Aorta (tissue), 5 donors: ENCODE data around the gene APCDD1. TPM values are rescaled to one million over a fixed set of nuclear protein-coding genes. Genes with fewer than 3 reads are reported as not detected.
"Not testable (repeated sequence)": the region's sequence is repeated elsewhere in the genome, so short reads cannot be mapped to it uniquely, and the experiment has no call there.

Experiments
- ATAC-seq: fragments of 200-7000 bp; cut with Tn5 transposase; one replicate; pipeline ENCODE4 v1.9.1; 2022; ENCODE audit warnings: moderate library complexity; ENCODE audit not compliant: low FRiP score
- DNase-seq, 2 donors: peaks; one replicate each; pipeline ENCODE4 v3.0.0-alpha.2; 2020
- H3K27ac ChIP-seq, 2 donors: one replicate each; pipeline ENCODE4 v1.5.1; 2013; ENCODE audit warnings: low read length in 2 of 2, mild to moderate bottlenecking in 2 of 2, moderate library complexity in 2 of 2, control low read depth in 1 of 2, inconsistent platforms in 1 of 2, low read depth in 1 of 2
- H3K27me3 ChIP-seq, 2 donors: one replicate each; pipeline ENCODE4 v1.6.1; 2013; ENCODE audit warnings: control low read depth in 1 of 2, low read length in 1 of 2, mild to moderate bottlenecking in 1 of 2, moderate library complexity in 1 of 2; ENCODE audit not compliant: insufficient read depth in 2 of 2, control insufficient read depth in 1 of 2
- H3K36me3 ChIP-seq, 2 donors: one replicate each; pipeline ENCODE4 v1.6.1; 2013; ENCODE audit warnings: control low read depth in 1 of 2, low read length in 1 of 2, mild to moderate bottlenecking in 1 of 2; ENCODE audit not compliant: insufficient read depth in 2 of 2, control insufficient read depth in 1 of 2
- H3K4me1 ChIP-seq, 2 donors: one replicate each; pipeline ENCODE4 v1.6.1; 2013; ENCODE audit warnings: low read length in 2 of 2, control low read depth in 1 of 2, mild to moderate bottlenecking in 1 of 2, moderate library complexity in 1 of 2; ENCODE audit not compliant: insufficient read depth in 2 of 2, control insufficient read depth in 1 of 2
- H3K4me3 ChIP-seq, 2 donors: one replicate each; pipeline ENCODE4 v1.5.1; 2013; ENCODE audit warnings: low read length in 2 of 2, control low read depth in 1 of 2, mild to moderate bottlenecking in 1 of 2
- H3K9me3 ChIP-seq: one replicate; pipeline ENCODE4 v1.6.1; 2013; ENCODE audit warnings: mild to moderate bottlenecking, low read length; ENCODE audit not compliant: control insufficient read depth
- WGBS, 2 donors: extraction: QIAGEN DNeasy Blood & Tissue Kit; methylation state at CpG; one replicate each; pipeline ENCODE4 v1.1.7; 2013; 5-methylcytosine and 5-hydroxymethylcytosine counted together
- intact Hi-C, 2 donors: fragments of 100-400 bp; cut with DNase I; formaldehyde crosslinking; loops; one replicate each; pipeline versions ENCODE4 v1.14.2 to v1.15.0; 2022
- polyA plus RNA-seq, 2 donors: library from polyadenylated mRNA; stranded (reverse); fragments of 200-250 nt; gene quantifications; one replicate each; pipeline ENCODE4 v1.2.3, GENCODE V29; 2013
- total RNA-seq, 2 donors: library from RNA; stranded (reverse); fragmentation: NEBNext Ultra II Directional; extraction: Animal tissue kit (Norgen Biotek cat#: 25700); gene quantifications; one replicate each; pipeline ENCODE4 v1.2.1, GENCODE V29; 2021
- donor health status: healthy with polysubstance abuse.
- donor health status: Bipolar disorder and iron deficiency.
- donor health status: DM: no; HTN: no; CAD: no.
- donor health status: DM: no; HTN: no; CAD: no.
- donor health status: DM: yes; HTN: yes; CAD: no.

The APCDD1 gene
- total and polyA plus RNA-seq, 4 donors = 7.6 to 45.5 (median 10.5) TPM

- H3K9me3 ChIP-seq = no peaks in the 10 kb centered on the region
- H3K36me3 ChIP-seq = peaks cover 0 to 3% of the 10 kb centered on the region in 2 donors
- intact Hi-C loops = no loop called here
- no peak overlapping the region for H3K27ac ChIP-seq
- WGBS, 2 donors = 82 to 83% methylated on average over 6 of the region's 6 CpGs
- ATAC-seq (no peak), DNase-seq (no peak)
- H3K27me3 ChIP-seq = no peaks in the 10 kb centered on the region
- H3K4me3 ChIP-seq = no peak overlapping the region
- H3K4me1 ChIP-seq = no peaks in the 10 kb centered on the region
Measured at GRCh38 chr18:10487154-10487553, 32.7 kb downstream of the APCDD1 start.

- peaks cover 0 to 3% of the 10 kb centered on the region in 2 donors for H3K36me3 ChIP-seq
- 66 to 77% methylated on average over 4 of the region's 4 CpGs for WGBS, 2 donors
- H3K4me3 ChIP-seq = no peak overlapping the region
- H3K27me3 ChIP-seq = no peaks in the 10 kb centered on the region
- no peak overlapping the region for H3K27ac ChIP-seq
- no peak for ATAC-seq
- no peak for DNase-seq
- intact Hi-C loops = no loop called here
- H3K9me3 ChIP-seq = no peaks in the 10 kb centered on the region
- no peaks in the 10 kb centered on the region for H3K4me1 ChIP-seq
Measured at GRCh38 chr18:10488017-10488416, 33.6 kb downstream of the APCDD1 start.

- H3K4me3 ChIP-seq = no peak overlapping the region
- DNase-seq (no peak), ATAC-seq (no peak)
- H3K36me3 ChIP-seq = peaks cover 0 to 3% of the 10 kb centered on the region in 2 donors
- H3K9me3 ChIP-seq = no peaks in the 10 kb centered on the region
- no peak overlapping the region for H3K27ac ChIP-seq
- intact Hi-C loops = no loop called here
- WGBS, 2 donors = 84 to 86% methylated on average over 14 of the region's 14 CpGs
- no peaks in the 10 kb centered on the region for H3K4me1 ChIP-seq
- H3K27me3 ChIP-seq = no peaks in the 10 kb centered on the region
Measured at GRCh38 chr18:10490401-10491165, 36.1 kb downstream of the APCDD1 start.

- no peak for ATAC-seq
- H3K4me1 ChIP-seq = no peaks in the 10 kb centered on the region
- no peak for DNase-seq
- H3K27me3 ChIP-seq = no peaks in the 10 kb centered on the region
- H3K27ac ChIP-seq = no peak overlapping the region
- no peak overlapping the region for H3K4me3 ChIP-seq
- no peaks in the 10 kb centered on the region for H3K9me3 ChIP-seq
- WGBS, 2 donors = 55 to 62% methylated on average over 2 of the region's 2 CpGs
- intact Hi-C loops = no loop called here
- H3K36me3 ChIP-seq = no peaks in the 10 kb centered on the region
Measured at GRCh38 chr18:10495936-10496335, 41.5 kb downstream of the APCDD1 start.

- H3K27me3 ChIP-seq = no peaks in the 10 kb centered on the region
- no peak for ATAC-seq
- no peak overlapping the region for H3K27ac ChIP-seq
- DNase-seq = no peak
- intact Hi-C loops = no loop called here
- H3K4me1 ChIP-seq = no peaks in the 10 kb centered on the region
- H3K4me3 ChIP-seq = no peak overlapping the region
- no peaks in the 10 kb centered on the region for H3K9me3 ChIP-seq
- H3K36me3 ChIP-seq = no peaks in the 10 kb centered on the region
Measured at GRCh38 chr18:10497206-10497749, 42.8 kb downstream of the APCDD1 start.

- 79 to 83% methylated on average over 6 of the region's 6 CpGs for WGBS, 2 donors
- no peak overlapping the region for H3K4me3 ChIP-seq
- intact Hi-C loops = no loop called here
- no peaks in the 10 kb centered on the region for H3K9me3 ChIP-seq
- H3K27me3 ChIP-seq = no peaks in the 10 kb centered on the region
- no peak for DNase-seq
- no peaks in the 10 kb centered on the region for H3K4me1 ChIP-seq
- H3K27ac ChIP-seq = no peak overlapping the region
- H3K36me3 ChIP-seq = no peaks in the 10 kb centered on the region
- ATAC-seq = no peak
Measured at GRCh38 chr18:10499230-10499629, 44.8 kb downstream of the APCDD1 start.

- DNase-seq (no peak), ATAC-seq (no peak)
- no peak overlapping the region for H3K27ac ChIP-seq
- no peaks in the 10 kb centered on the region for H3K27me3 ChIP-seq
- no peaks in the 10 kb centered on the region for H3K4me1 ChIP-seq
- H3K36me3 ChIP-seq = no peaks in the 10 kb centered on the region
- WGBS, 2 donors = 48 to 63% methylated on average over 2 of the region's 2 CpGs
- intact Hi-C loops = no loop called here
- no peak overlapping the region for H3K4me3 ChIP-seq
- no peaks in the 10 kb centered on the region for H3K9me3 ChIP-seq
Measured at GRCh38 chr18:10500038-10500437, 45.6 kb downstream of the APCDD1 start.

GRCh38 chr18:10504723-10505122, 50.3 kb downstream of the APCDD1 start:
- Histone ChIP-seq H3K9me3 (peaks cover 3% of the 10 kb centered on the region), H3K36me3 (no peaks in the 10 kb centered on the region), H3K4me1 (no peaks in the 10 kb centered on the region), H3K27ac (no peak overlapping the region), H3K27me3 (no peaks in the 10 kb centered on the region), H3K4me3 (no peak overlapping the region)
- ATAC-seq (no peak), DNase-seq (no peak)
- WGBS, 2 donors = 83 to 86% methylated on average over 1 of the region's 1 CpG
- intact Hi-C loops = no loop called here

DNA sequence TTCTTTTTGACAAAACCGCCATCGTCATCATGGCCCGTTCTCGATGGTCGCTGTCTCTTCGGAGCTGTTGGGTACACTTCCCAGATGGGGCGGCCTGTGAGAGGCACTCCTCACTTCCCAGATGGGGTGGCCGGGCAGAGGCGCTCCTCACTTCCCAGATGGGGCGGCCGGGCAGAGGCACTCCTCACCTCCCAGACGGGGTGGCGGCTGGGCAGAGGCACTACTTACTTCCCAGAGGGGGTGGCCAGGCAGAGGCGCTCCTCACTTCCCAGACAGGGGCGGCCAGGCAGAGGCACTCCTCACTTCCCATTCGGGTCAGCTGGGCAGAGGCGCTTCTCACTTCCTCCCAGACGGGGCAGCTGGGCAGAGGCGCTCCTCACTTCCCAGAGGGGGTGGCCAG, 51.5 kb downstream of the APCDD1 start:
- H3K27me3 ChIP-seq, H3K9me3 ChIP-seq, DNase-seq, ATAC-seq, H3K27ac ChIP-seq, H3K4me3 ChIP-seq, intact Hi-C loops, H3K4me1 ChIP-seq, H3K36me3 ChIP-seq: not testable (repeated sequence)
- WGBS, 2 donors = 88 to 94% methylated on average over 19 of the region's 19 CpGs
